HepG2 (cell line): ENCODE measurements around the gene UBAP1.

Source experiments
- BRCA1 ChIP-seq: sonication (generic); formaldehyde crosslinking; IDR thresholded peaks from 2 replicates; pipeline ENCODE4 v1.4.0; 2020; ENCODE audit warnings: missing genetic modification reagents
- CTCF ChIP-seq: sonication (generic); formaldehyde crosslinking; IDR thresholded peaks from 2 replicates; pipeline ENCODE4 v1.5.0; 2020; ENCODE audit warnings: mild to moderate bottlenecking, missing genetic modification reagents, moderate library complexity
- ELK4 ChIP-seq: sonication (generic); formaldehyde crosslinking; IDR thresholded peaks from 2 replicates; pipeline ENCODE4 v1.9.0; 2021; ENCODE audit warnings: missing genetic modification reagents, borderline replicate concordance
- EZH2 ChIP-seq: conservative IDR thresholded peaks from 2 replicates; pipeline ENCODE4 v1.6.1; 2012; ENCODE audit warnings: mild to moderate bottlenecking, low read depth, low read length, moderate library complexity
- KLF9 ChIP-seq: IDR thresholded peaks from 2 replicates; pipeline ENCODE4 v1.6.1; 2016; ENCODE audit warnings: low read depth
- MEF2D ChIP-seq: sonication (generic); formaldehyde crosslinking; IDR thresholded peaks from 2 replicates; pipeline ENCODE4 v1.5.1; 2020; ENCODE audit warnings: mild to moderate bottlenecking, missing genetic modification reagents
- POLR2A ChIP-seq, 2 experiments: IDR thresholded peaks; 2 replicates each; pipeline ENCODE4 v1.6.1; 2011; ENCODE audit warnings: low read depth in 2 of 2, low read length in 2 of 2, mild to moderate bottlenecking in 1 of 2, moderate library complexity in 1 of 2; ENCODE audit not compliant: insufficient read depth in 1 of 2
- RBFOX2 ChIP-seq: fragments of 200-400 bp; formaldehyde crosslinking; IDR thresholded peaks from 2 replicates; pipeline ENCODE4 v1.6.1; 2017; ENCODE audit warnings: low read depth, mild to moderate bottlenecking, low read length
- SNRNP70 ChIP-seq: fragments of 200-400 bp; formaldehyde crosslinking; IDR thresholded peaks from 2 replicates; pipeline ENCODE4 v1.6.1; 2017; ENCODE audit warnings: mild to moderate bottlenecking, low read depth, low read length, moderate library complexity
- SRF ChIP-seq: IDR thresholded peaks from 2 replicates; pipeline ENCODE4 v1.6.1; 2011; ENCODE audit warnings: mild to moderate bottlenecking, low read depth, low read length, moderate library complexity
- YY1 ChIP-seq: IDR thresholded peaks from 2 replicates; pipeline ENCODE4 v1.6.1; 2011; ENCODE audit warnings: low read length, low read depth, moderate library complexity, mild to moderate bottlenecking; ENCODE audit not compliant: insufficient read depth, insufficient replicate concordance
- ZBTB26 ChIP-seq: IDR thresholded peaks from 2 replicates; pipeline ENCODE4 v1.6.1; 2016; ENCODE audit warnings: missing compliant biosample characterization, missing genetic modification reagents, borderline replicate concordance
- ZBTB7A ChIP-seq: sonication (generic); formaldehyde crosslinking; IDR thresholded peaks from 2 replicates; pipeline ENCODE4 v1.8.0; 2022; ENCODE audit warnings: mild to moderate bottlenecking, missing genetic modification reagents

- no peak for TF ChIP-seq MEF2D (CRISPR knock-in tag)
- no peak for TF ChIP-seq KLF9 (CRISPR knock-in tag)
- TF ChIP-seq SNRNP70, result no peak
- no peak for TF ChIP-seq ZBTB26 (CRISPR knock-in tag)
- TF ChIP-seq CTCF (CRISPR knock-in tag), result peak; percentile 81
- TF ChIP-seq SRF, result no peak
- no peak for TF ChIP-seq YY1
- TF ChIP-seq EZH2, result no peak
- no peak for TF ChIP-seq POLR2A (IDR thresholded peaks at IDR 0.05; ENCODE audit: insufficient read depth in 1 of 2, low read depth in 2 of 2, low read length in 2 of 2)
- TF ChIP-seq ZBTB7A, result no peak
- no peak for TF ChIP-seq ELK4 (CRISPR knock-in tag)
- no peak for TF ChIP-seq BRCA1 (CRISPR knock-in tag)
- TF ChIP-seq RBFOX2, result no peak
Measured at GRCh38 chr9:34252670-34253459, 74.0 kb downstream of the UBAP1 start.
